Progenitor cell of endocrine pancreas (in vitro differentiated cells): Measurements from ENCODE around the gene TAAR2. TPM values are rescaled to one million over a fixed set of nuclear protein-coding genes. Genes with fewer than 3 reads are reported as not detected.
"Not testable (repeated sequence)": the region's sequence is repeated elsewhere in the genome, so short reads cannot be mapped to it uniquely, and the experiment has no call there.

ENCODE experiments used
- DNase-seq: peaks from one replicate; pipeline ENCODE4 v3.0.0; 2021; ENCODE audit warnings: low spot score; ENCODE audit not compliant: unreplicated experiment
- H3K27ac Mint-ChIP-seq: 2 replicates; pipeline ENCODE4 v1.8.0; 2021; ENCODE audit warnings: mild to moderate bottlenecking, moderate library complexity, mixed read lengths
- H3K27me3 Mint-ChIP-seq: 2 replicates; pipeline ENCODE4 v1.8.0; 2021; ENCODE audit warnings: mixed read lengths
- H3K36me3 Mint-ChIP-seq: 2 replicates; pipeline ENCODE4 v1.8.0; 2022; ENCODE audit warnings: mixed read lengths; ENCODE audit not compliant: insufficient read depth
- H3K4me1 Mint-ChIP-seq: 2 replicates; pipeline ENCODE4 v1.8.0; 2021; ENCODE audit warnings: low read depth, mixed read lengths
- H3K4me3 Mint-ChIP-seq: 2 replicates; pipeline ENCODE4 v1.8.0; 2021; ENCODE audit warnings: low read depth, mild to moderate bottlenecking, moderate library complexity, mixed read lengths
- H3K9me3 Mint-ChIP-seq: 2 replicates; pipeline ENCODE4 v1.8.0; 2021; ENCODE audit warnings: low read depth, mixed read lengths
- CTCF ChIP-seq: fragments of 200-600 bp; sonication (generic); IDR thresholded peaks from one replicate; pipeline ENCODE4 v1.5.0; 2021; ENCODE audit warnings: antibody characterized with exemption, mild to moderate bottlenecking; ENCODE audit not compliant: unreplicated experiment
- total RNA-seq: library from RNA; stranded (reverse); gene quantifications from 2 replicates; pipeline ENCODE4 v1.2.1, GENCODE V29; 2021

Gene TAAR2
- total RNA-seq, 1 donor from 2014 or later: not detected

GRCh38 chr6:132650429-132650828 is 26.4 kb upstream of the TAAR2 start:
- no peaks in the 10 kb centered on the region for H3K36me3 Mint-ChIP-seq
- no peak overlapping the region for H3K4me3 Mint-ChIP-seq
- H3K4me1 Mint-ChIP-seq: peaks cover 2% of the 10 kb centered on the region
- no peaks in the 10 kb centered on the region for H3K9me3 Mint-ChIP-seq
- no peak overlapping the region for H3K27ac Mint-ChIP-seq
- TF ChIP-seq CTCF: no peak
- H3K27me3 Mint-ChIP-seq: peaks cover 27% of the 10 kb centered on the region
- DNase-seq: no peak

- H3K4me1 Mint-ChIP-seq: peaks cover 3% of the 10 kb centered on the region
- DNase-seq: no peak
- no peaks in the 10 kb centered on the region for H3K36me3 Mint-ChIP-seq
- H3K27ac Mint-ChIP-seq: no peak overlapping the region
- H3K4me3 Mint-ChIP-seq: no peak overlapping the region
- TF ChIP-seq CTCF: no peak
- peaks cover 22% of the 10 kb centered on the region for H3K27me3 Mint-ChIP-seq
- no peaks in the 10 kb centered on the region for H3K9me3 Mint-ChIP-seq
Observed at GRCh38 chr6:132648828-132649227, 24.8 kb upstream of the TAAR2 start.

GRCh38 chr6:132648356-132648755 is 24.3 kb upstream of the TAAR2 start:
- TF ChIP-seq CTCF: no peak
- Mint-ChIP-seq H3K27me3 (peaks cover 17% of the 10 kb centered on the region), H3K4me1 (peaks cover 6% of the 10 kb centered on the region), H3K36me3 (no peaks in the 10 kb centered on the region), H3K27ac (no peak overlapping the region), H3K4me3 (no peak overlapping the region), H3K9me3 (no peaks in the 10 kb centered on the region)
- no peak for DNase-seq

- H3K9me3 Mint-ChIP-seq: peaks cover 16% of the 10 kb centered on the region
- H3K27me3 Mint-ChIP-seq: peaks cover 12% of the 10 kb centered on the region
- no peak overlapping the region for H3K4me3 Mint-ChIP-seq
- no peak for DNase-seq
- no peak for TF ChIP-seq CTCF
- H3K27ac Mint-ChIP-seq: no peak overlapping the region
- H3K4me1 Mint-ChIP-seq: peaks cover 12% of the 10 kb centered on the region
- peaks cover 1% of the 10 kb centered on the region for H3K36me3 Mint-ChIP-seq
Observed at GRCh38 chr6:132643547-132643946, 19.5 kb upstream of the TAAR2 start.

GRCh38 chr6:132637135-132637534 is 13.1 kb upstream of the TAAR2 start:
- not testable (repeated sequence) for H3K36me3 Mint-ChIP-seq, DNase-seq, H3K27ac Mint-ChIP-seq, H3K4me3 Mint-ChIP-seq
- peaks cover 22% of the 10 kb centered on the region for H3K4me1 Mint-ChIP-seq
- H3K9me3 Mint-ChIP-seq: peaks cover 34% of the 10 kb centered on the region
- peaks cover 10% of the 10 kb centered on the region for H3K27me3 Mint-ChIP-seq

GRCh38 chr6:132635906-132636305 is 11.8 kb upstream of the TAAR2 start:
- H3K36me3 Mint-ChIP-seq, DNase-seq, H3K27me3 Mint-ChIP-seq, H3K4me3 Mint-ChIP-seq, H3K27ac Mint-ChIP-seq: not testable (repeated sequence)
- H3K9me3 Mint-ChIP-seq: peaks cover 34% of the 10 kb centered on the region
- peaks cover 25% of the 10 kb centered on the region for H3K4me1 Mint-ChIP-seq

GRCh38 chr6:132635288-132635687 is 11.2 kb upstream of the TAAR2 start:
- peaks cover 34% of the 10 kb centered on the region for H3K9me3 Mint-ChIP-seq
- H3K36me3 Mint-ChIP-seq, DNase-seq, H3K4me3 Mint-ChIP-seq, H3K27me3 Mint-ChIP-seq, H3K27ac Mint-ChIP-seq: not testable (repeated sequence)
- peaks cover 25% of the 10 kb centered on the region for H3K4me1 Mint-ChIP-seq
